ENCODE results near the gene DCP1A.
A peak's percentile ranks its signal among the peaks of the same experiment; 100 is the strongest.

Gene DCP1A

DNA sequence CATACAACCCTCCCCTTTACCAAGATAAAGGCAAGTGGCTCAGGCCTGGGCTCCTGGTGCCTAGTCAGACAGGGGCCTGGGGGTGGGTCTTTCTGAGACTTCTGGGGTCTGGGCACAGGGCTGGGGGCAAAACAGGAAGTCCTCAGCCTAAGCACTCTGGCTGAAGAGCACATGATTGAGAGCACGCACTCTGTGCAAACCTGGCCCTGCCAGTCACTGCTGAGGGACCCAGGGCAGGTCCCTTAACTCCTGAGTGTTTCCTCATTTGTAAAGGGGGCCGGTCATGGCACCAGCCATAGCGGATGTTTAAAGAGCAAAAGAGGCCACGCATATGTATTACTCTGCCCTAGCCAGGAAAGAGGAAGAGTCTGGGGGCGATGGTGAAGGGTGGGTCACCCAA lies 107.5 kb downstream of the DCP1A start:
- FAIRE-seq = no peak
- no peak for TF ChIP-seq TAF1 (IDR thresholded peaks at IDR 0.05; ENCODE audit: borderline replicate concordance, low read depth, low read length)
- TF ChIP-seq POLR2AphosphoS5 (IDR thresholded peaks at IDR 0.05; ENCODE audit: low read depth, low read length) = 0 out of 2 replicates have a peak, but pooled peaks have one; percentile 16
- TF ChIP-seq POLR2A (IDR thresholded peaks at IDR 0.05; ENCODE audit: low read depth, low read length) = no peak
- no peak for DNase-seq (ENCODE audit: insufficient read length)

DNA sequence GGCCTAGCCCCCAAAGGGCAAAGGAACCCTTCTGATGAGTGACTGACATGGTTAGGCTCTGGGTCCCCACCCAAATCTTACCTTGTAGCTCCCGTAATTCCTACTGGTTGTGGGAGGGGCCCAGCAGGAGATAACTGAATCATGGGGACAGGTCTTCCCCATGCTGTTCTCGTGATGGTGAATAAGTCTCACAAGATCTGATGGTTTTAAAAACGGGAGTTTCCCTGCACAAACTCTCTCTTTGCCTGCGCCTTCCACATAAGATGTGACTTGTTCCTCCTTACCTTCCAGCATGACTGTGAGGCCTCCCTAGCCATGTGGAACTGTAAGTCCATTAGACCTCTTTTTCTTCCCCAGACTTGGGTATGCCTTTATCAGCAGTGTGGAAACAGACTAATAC lies 108.5 kb downstream of the DCP1A start:
- FAIRE-seq = no peak
- TF ChIP-seq POLR2A (IDR thresholded peaks at IDR 0.05; ENCODE audit: low read depth, low read length) (no peak), POLR2AphosphoS5 (IDR thresholded peaks at IDR 0.05; ENCODE audit: low read depth, low read length) (no peak), TAF1 (IDR thresholded peaks at IDR 0.05; ENCODE audit: borderline replicate concordance, low read depth, low read length) (no peak)
- no peak for DNase-seq (ENCODE audit: insufficient read length)

DNA sequence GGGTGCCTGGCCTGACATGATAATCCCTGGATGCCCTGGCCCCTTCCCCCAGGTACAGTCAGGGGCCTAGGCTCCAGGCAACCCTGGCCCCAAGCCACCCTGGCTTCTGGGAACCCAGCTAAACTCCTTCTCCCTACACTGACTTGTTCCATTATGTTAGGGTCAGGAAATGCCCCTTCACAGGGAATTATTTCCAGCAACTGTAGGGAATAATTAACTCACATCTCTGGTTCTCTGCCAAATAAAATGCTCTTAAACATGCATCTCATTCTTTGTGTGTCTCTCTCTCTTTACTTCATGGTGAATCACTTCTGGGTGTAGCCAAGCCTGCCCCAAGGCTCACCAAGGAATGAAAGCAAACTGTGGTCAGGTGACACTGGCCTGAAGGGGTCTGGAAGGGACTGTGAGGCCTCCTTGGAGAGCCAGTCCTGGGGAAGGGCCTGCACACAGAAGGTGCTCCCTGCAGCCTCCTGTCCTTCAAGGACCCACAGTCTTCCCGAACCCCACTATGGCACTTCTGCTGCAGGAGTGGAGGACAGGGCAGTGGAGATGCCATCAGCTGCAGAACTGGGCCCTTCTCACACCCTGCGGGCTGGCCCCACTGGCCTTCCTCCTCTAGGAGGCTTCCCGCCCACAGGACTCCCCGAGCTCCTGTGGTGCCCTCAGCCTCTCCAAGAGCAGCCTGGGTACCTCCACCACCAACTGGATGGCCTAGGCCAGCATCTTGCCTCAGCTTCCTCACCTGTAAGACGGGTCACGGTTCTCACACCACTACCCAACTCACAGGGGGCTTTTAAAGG lies 109.1 kb downstream of the DCP1A start:
- FAIRE-seq = no peak
- no peak for TF ChIP-seq TAF1 (IDR thresholded peaks at IDR 0.05; ENCODE audit: borderline replicate concordance, low read depth, low read length)
- no peak for TF ChIP-seq POLR2AphosphoS5 (IDR thresholded peaks at IDR 0.05; ENCODE audit: low read depth, low read length)
- TF ChIP-seq POLR2A (IDR thresholded peaks at IDR 0.05; ENCODE audit: low read depth, low read length) = no peak
- DNase-seq (ENCODE audit: insufficient read length) = no peak

DNA sequence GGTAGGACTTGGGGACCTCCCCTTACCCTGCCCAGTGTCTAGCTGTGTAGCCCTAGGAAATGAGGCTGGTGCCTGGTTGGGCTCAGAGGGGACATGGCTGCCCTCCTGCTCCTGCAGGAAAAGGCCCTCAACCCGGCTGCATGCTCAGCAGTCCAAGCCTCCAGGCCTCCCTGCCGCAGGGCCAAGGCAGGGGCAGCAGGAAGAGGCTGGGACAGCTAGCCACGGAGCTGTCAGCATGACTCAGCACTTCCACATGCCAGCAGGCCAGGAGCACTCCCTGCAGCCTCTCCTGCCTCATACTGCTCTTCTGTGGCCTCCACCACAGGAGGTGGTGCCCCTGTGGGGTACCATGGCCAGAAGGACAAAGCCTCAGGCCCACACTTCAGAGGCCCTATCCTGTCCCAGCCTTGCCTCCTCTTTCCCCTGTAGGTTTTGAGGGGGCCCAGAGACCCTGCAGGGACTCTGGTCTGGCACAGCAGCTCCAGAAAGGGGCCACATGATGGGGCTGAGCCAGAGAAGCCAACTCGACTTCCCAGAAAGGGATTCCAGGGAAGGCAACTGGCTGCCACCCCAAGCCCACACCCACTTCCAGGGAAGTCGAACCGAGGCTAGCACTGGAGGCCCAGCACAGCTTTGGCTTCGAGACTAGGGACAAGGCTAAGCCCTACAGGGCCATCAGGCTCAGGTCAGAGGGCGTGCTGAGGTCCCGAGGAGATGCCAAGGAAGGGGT lies 111.1 kb downstream of the DCP1A start:
- TF ChIP-seq TAF1 (IDR thresholded peaks at IDR 0.05; ENCODE audit: borderline replicate concordance, low read depth, low read length) (no peak), POLR2AphosphoS5 (IDR thresholded peaks at IDR 0.05; ENCODE audit: low read depth, low read length) (no peak)
- FAIRE-seq (no peak), DNase-seq (ENCODE audit: insufficient read length) (peak; percentile 29)

DNA sequence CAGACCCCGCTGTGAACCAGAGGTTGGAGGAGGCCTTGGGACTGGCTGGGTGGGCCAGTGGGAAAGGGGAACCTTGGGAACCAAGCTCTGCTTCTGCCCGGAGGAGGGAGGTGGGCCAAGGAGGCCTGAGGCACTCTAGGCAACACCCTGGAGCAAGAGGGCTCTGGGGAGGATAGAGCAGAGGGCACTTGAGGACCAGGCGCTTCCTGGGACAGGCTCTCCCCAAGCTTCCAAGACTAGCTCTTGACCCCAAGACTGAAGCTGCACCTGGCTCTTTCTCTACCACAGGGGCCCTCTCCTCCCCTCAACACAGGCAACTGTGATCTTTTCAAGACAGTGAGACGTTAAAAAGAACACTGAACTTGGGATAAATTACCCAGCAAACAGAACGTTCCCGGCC lies 111.8 kb downstream of the DCP1A start:
- DNase-seq (ENCODE audit: insufficient read length) = peak; percentile 10
- FAIRE-seq = no peak
- TF ChIP-seq POLR2A (IDR thresholded peaks at IDR 0.05; ENCODE audit: low read depth, low read length) = no peak
- TF ChIP-seq POLR2AphosphoS5 (IDR thresholded peaks at IDR 0.05; ENCODE audit: low read depth, low read length) = no peak; the same call in 1 of the 2 replicates
- TF ChIP-seq TAF1 (IDR thresholded peaks at IDR 0.05; ENCODE audit: borderline replicate concordance, low read depth, low read length) = no peak

DNA sequence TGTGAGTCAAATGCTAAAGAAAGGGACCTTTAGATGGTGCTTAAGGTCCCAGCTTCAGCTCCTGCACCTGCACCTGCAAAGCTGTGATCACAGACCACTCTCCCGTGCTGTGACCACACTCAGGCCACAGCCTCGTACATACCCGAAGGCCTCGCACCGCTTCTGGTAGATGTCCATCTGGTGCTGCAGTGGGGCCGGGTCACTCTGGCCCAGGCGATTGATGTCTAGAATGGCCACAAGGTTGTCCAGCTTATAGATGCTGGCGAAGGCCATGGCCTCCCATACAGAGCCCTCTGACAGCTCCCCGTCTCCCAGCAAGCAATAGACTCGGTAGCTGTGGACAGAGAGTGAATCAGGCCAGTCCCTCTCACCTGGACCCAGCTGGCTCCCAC lies 112.5 kb downstream of the DCP1A start:
- FAIRE-seq = no peak
- DNase-seq (ENCODE audit: insufficient read length) = peak; percentile 11
- TF ChIP-seq TAF1 (IDR thresholded peaks at IDR 0.05; ENCODE audit: borderline replicate concordance, low read depth, low read length) (no peak), POLR2A (IDR thresholded peaks at IDR 0.05; ENCODE audit: low read depth, low read length) (no peak)

DNA sequence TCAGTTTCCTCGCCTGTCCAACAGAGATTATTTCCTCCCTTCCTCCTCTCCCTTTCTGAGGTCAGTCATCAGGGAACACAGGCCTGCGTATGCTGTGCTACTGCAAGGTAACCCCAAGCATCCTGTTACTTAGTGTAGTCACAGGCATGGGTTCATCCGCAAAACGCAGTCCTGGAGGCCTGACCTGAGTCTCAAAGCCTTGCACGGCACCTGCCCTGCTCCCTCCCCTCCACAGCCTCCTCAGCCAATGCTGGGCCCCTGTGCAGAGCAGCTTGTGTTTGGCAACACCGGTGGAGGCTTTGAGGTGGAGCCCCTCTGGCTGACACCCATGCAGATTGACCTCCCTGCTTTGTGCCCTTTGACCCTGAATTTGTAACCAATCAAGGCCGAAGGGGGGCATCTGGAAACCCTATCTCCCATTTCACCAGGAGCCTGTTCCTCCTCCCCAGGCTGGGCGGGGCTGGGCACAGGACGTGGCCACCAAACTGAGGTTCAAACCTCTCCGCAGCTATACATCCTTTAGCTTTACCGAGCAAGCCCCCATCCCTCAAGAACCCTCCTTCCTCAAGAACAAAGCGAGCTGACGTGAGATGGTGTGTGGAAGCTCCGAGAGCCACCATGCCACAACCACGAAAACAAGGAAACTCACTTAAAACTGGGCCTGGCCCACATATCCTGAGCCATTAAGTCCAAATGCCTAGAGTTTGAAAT lies 113.1 kb downstream of the DCP1A start:
- TF ChIP-seq POLR2AphosphoS5 (IDR thresholded peaks at IDR 0.05; ENCODE audit: low read depth, low read length) = no peak
- no peak for TF ChIP-seq POLR2A (IDR thresholded peaks at IDR 0.05; ENCODE audit: low read depth, low read length)
- no peak for TF ChIP-seq TAF1 (IDR thresholded peaks at IDR 0.05; ENCODE audit: borderline replicate concordance, low read depth, low read length)
- DNase-seq (ENCODE audit: insufficient read length) (peak; percentile 5), FAIRE-seq (no peak)
